Lower leg skin (tissue), 3 donors: ENCODE data around the gene DISP3.

ENCODE experiments used
- POLR2A ChIP-seq, 2 donors: fragments of 450-650 bp; IDR thresholded peaks; one replicate each; pipeline ENCODE4 v1.6.1; 2016 to 2017; ENCODE audit warnings: antibody characterized with exemption in 2 of 2, mild to moderate bottlenecking in 1 of 2, moderate library complexity in 1 of 2
- TF ChIP-seq, protein P1 (sequence below), 3 donors: fragments of 450-650 bp; IDR thresholded peaks; one replicate each; pipeline ENCODE4 v1.5.1; 2016; ENCODE audit warnings: antibody characterized with exemption in 3 of 3, mild to moderate bottlenecking in 3 of 3, moderate library complexity in 2 of 3

DNA sequence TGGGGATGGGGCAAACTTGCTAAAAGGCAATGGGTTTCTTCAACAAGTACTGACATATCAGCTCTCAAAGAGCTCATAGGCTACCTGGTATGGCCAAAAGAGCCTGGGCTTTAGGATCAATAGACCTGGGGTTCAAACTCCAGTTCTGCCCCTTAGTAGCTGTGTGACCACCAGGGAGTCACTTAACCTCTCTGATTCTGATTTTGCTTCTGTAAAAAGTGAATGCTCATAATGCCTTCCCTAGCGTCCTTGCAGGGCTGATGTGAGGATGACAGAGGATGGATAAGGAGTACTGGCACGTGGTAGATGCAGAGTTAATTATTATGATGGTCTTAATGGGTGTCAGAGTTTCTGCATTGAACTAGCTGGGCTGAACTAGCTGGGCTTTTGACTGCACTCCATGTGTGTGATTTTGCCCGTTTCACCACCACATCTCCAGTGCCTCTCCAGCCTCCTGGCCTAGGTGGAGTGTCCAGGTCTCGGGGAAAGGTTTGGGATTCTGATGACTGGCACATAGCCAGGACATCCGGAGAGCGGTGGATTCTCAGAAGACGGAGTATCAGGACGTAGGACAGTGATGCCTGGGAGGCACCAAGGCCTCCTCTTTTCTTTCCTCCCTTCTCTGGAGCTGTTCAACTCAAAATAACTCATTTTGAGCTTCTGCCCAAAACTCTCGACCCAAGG lies 15.2 kb downstream of the DISP3 start:
- TF ChIP-seq, protein P1, sequence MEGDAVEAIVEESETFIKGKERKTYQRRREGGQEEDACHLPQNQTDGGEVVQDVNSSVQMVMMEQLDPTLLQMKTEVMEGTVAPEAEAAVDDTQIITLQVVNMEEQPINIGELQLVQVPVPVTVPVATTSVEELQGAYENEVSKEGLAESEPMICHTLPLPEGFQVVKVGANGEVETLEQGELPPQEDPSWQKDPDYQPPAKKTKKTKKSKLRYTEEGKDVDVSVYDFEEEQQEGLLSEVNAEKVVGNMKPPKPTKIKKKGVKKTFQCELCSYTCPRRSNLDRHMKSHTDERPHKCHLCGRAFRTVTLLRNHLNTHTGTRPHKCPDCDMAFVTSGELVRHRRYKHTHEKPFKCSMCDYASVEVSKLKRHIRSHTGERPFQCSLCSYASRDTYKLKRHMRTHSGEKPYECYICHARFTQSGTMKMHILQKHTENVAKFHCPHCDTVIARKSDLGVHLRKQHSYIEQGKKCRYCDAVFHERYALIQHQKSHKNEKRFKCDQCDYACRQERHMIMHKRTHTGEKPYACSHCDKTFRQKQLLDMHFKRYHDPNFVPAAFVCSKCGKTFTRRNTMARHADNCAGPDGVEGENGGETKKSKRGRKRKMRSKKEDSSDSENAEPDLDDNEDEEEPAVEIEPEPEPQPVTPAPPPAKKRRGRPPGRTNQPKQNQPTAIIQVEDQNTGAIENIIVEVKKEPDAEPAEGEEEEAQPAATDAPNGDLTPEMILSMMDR (IDR thresholded peaks at IDR 0.05), result no peak
- no peak for TF ChIP-seq POLR2A (IDR thresholded peaks at IDR 0.05)
